Panc1 (cell line): Measurements from ENCODE around the gene KRTAP5-9.

Experiments used
- CTCF ChIP-seq: fragments of 450-650 bp; IDR thresholded peaks from 2 replicates; pipeline ENCODE4 v1.5.1; 2017; ENCODE audit warnings: mild to moderate bottlenecking
- POLR2AphosphoS5 ChIP-seq: IDR thresholded peaks from 2 replicates; pipeline ENCODE4 v1.6.1; 2012; ENCODE audit warnings: mild to moderate bottlenecking, low read depth, low read length, moderate library complexity
- REST ChIP-seq, 2 experiments: IDR thresholded peaks; 2 replicates each; pipeline ENCODE4 v1.6.1; 2011 to 2012; ENCODE audit warnings: low read depth in 2 of 2, control low read depth in 1 of 2, low read length in 1 of 2, mild to moderate bottlenecking in 1 of 2, moderate library complexity in 1 of 2; ENCODE audit not compliant: insufficient read depth in 1 of 2
- SIN3A ChIP-seq: IDR thresholded peaks from 2 replicates; pipeline ENCODE4 v1.6.1; 2012; ENCODE audit warnings: low read depth, mild to moderate bottlenecking, low read length, moderate library complexity, borderline replicate concordance; ENCODE audit not compliant: insufficient read depth
- TCF7L2 ChIP-seq: IDR thresholded peaks from 2 replicates; pipeline ENCODE4 v1.6.1; 2011; ENCODE audit warnings: mild to moderate bottlenecking, low read depth, low read length, inconsistent platforms

DNA sequence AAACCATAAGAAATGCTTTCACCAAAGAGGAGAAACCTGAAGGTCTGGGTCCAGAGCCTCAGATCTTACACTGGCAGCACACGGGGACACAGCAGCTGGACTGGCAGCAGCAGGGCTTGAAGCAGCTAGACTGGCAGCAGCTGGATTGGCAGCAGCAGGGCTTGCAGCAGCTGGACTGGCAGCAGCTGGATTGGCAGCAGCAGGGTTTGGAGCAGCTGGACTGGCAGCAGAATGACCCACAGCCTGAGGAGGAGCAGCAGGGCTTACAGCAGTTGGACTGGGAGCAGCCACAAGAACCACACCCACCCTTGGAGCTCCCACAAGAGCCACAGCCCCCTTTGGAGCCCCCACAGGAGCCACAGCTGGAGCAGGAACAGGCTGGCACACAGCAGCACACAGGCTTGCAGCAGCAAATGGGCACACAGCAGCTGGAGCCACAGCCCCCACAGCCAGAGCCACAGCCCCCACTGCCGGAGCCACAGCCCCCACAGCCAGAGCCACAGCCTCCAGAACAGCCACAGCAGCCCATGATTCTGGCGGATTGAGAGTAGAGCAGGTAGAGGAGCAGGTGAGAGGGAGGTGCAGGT lies 34.2 kb downstream of the KRTAP5-9 start, which contains the start of gene KRTAP5-11:
- no peak for TF ChIP-seq CTCF
- no peak for TF ChIP-seq POLR2AphosphoS5
- no peak for TF ChIP-seq TCF7L2
- TF ChIP-seq SIN3A, result no peak
- no peak for TF ChIP-seq REST (IDR thresholded peaks at IDR 0.05; ENCODE audit: insufficient read depth in 1 of 2, low read depth in 2 of 2, low read length in 1 of 2)
